HL-60/S4 treated with retinoic acid at 250 ng/mL for 4 days and 3 days (cell line): ENCODE results near the gene ATP13A3.

Experiments
- in situ Hi-C: fragments of 300-500 bp; cut with MboI; formaldehyde crosslinking; loops from 2 replicates; pipeline ENCODE4 v1.7.0; 2022; ENCODE audit warnings: low sequenced_read_pairs

The ATP13A3 gene

DNA sequence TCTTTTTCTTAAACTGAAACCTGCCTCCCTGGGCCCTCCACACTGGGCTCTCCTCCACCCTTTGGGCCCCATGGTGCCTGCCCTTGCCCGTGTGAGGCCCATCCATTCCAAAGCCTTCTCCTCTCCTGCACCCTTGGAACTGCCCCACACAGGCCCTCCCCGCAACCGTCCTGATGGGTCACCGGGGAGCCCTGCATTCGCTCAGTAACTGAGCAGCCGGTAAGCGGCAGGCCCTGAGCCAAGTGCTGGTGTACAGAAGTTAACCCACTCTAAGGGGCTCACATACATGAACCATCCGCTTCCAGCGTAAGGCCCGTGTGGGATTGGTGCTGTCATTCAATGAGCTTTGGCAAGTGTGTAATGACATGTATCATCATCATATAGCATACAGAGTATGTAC lies 111.9 kb downstream of the ATP13A3 start:
- in situ Hi-C loops = no loop called here

DNA sequence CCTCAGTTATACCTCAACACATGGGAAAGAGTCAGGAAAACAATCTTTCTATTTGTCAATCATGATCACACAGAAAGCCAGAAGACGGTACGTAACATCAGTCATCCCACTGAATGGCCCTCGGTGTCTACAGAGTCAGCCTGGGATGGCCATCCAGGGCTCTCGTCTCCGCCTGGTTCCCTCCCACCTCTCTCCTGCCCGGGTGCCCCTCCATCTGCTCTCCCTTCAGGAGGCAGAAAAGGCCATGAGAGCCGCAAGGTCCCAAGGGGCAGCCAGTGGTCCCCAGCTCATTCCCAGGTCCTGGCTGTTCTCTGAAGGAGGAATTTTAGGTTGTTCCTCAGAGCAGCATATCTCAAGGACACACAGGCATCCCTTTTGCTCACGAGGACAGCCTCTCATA lies 112.9 kb downstream of the ATP13A3 start:
- in situ Hi-C loops = no loop called here

DNA sequence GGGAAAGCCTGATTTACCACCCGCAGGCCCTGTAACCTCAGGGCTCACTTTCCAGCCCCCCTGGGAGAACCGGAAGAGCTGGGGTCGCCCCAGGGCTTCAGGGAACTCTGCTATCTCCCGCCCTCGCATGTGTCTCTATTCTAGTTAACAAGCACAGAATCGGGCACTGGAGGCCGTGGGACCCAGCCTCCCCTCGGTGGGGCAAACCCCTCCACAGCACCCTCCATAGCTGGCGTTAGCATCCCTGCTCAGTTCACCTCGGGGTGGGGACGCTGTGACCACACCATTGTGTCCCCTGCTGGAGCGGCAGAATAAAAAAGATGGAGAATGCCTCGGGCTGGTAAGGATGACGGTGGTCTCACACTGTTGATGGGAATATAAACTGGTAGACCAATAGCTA lies 113.8 kb downstream of the ATP13A3 start:
- in situ Hi-C loops = no loop called here

DNA sequence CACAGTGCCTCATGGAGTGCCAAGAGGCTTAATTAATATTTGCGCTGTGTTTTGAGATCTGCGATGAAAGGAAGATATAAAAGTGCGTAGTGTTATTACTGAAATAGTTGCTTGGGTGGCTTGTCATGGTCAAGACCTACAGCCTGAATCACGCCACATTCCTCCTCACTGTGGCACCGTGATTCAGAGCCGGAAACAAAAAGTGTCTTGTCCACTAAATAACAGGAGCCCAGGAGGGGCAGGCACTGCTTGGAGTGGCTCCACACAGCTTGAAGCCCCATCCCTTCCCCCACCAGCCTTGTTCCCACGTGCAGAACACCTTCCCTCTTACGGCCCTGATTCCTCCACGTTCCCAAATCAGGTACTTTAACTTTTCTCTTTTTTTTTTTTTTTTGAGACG lies 116.0 kb downstream of the ATP13A3 start:
- in situ Hi-C loops = no loop called here

- in situ Hi-C loops = no loop called here
Observed at GRCh38 chr3:194369522-194370279, 117.1 kb downstream of the ATP13A3 start, which contains the start of gene LRRC15. Gene LRRC15, minus strand, starts transcription at chr3:194369743. Its CDS starts 8,700 bp downstream, at chr3:194361043.

GRCh38 chr3:194368918-194369317 lies 117.9 kb downstream of the ATP13A3 start:
- in situ Hi-C loops = no loop called here

DNA sequence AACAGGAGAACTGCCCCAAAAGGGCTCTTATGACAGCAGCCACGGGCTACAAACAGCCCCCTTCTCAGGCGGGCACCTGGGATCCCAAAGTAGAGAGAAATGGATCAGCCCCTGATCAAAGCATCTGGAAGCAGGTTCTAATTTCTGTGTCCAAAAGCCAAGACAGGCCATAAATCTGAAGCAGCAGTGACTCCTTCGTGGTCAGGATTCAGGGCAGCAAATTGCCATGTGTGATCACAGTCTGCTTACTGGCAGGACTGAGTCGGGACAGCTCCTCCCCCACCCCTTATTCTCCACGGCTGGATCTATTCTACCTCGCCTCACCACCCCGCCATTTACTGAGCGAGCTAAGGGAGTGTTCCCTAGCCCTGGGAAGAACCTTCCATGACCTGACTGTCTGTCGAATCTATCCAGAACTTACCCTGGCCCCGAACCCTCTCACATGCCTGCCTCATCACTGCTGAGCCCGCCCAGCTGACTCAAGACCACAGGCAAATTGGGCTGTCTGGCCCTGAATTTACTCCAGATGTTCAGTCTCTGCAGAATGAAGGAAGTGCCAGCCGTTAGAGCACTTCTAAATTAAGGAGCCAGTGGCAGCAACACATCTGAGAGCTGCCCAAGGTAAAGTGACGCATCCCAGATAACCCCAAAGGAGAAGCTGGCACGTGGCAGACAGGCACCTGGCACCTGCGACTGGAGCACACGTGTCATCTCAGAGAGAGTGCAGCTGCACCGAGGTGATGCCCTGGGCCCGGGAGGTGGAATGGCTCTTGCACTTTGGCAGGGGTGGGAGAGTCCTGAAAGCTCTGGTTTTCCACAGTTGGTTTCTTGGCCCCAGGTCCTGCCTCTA lies 118.6 kb downstream of the ATP13A3 start:
- in situ Hi-C loops = no loop called here

GRCh38 chr3:194365978-194366490 lies 120.8 kb downstream of the ATP13A3 start:
- in situ Hi-C loops = no loop called here

- in situ Hi-C loops = no loop called here
Observed at GRCh38 chr3:194365526-194365925, 121.3 kb downstream of the ATP13A3 start.

DNA sequence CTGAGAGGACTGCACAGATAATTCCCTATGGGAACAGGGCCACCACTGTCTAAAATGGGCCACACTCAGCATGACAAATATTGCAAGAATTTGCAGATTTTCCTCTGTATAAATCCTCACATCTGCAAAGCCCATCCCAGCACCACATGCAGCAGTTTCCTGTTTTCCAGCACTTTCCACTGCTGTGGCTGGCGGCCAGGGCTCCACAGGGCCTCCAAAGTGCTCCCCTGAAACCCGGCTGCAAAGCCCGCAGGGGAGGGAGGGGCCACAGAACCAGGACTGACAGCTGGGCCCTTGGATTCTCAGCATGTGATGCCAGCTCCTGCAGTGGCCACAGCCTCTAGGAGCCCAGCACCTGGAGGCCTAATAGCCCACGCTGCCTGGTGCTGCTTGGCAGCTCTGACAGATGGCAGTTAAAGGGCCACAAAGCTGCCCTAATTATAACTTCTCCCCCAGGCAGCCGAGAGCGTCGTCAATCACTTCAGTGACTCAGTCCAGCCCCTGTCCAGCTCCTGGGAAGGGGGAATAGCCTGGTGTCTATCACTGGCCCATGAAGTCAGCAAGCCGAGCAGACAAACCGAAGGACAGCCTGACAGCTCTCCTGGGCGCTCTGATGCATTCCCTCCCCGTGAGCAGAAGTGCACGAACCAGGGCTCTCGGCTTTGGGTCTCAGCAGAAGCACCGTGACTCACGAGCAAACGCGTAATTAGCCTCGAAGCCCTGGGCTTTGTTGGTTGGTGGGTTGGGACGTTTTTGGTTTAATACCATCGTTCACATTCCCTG lies 122.0 kb downstream of the ATP13A3 start:
- in situ Hi-C loops = no loop called here

DNA sequence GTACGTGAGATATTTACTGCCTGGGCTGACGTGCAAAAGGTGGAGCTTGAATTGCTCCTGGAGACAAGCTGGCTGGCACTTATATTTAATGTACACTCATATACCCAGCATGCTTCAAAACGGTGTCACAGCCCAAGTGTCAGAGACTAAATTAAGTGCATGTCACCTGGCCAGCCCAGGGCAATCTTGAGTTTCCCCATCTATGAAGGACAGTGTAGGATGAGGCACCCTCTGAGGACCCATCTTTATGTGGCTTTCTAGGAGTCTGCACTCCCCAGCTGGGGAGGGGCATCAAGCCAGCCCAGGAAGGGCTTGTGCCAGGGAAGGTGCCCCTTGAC lies 122.5 kb downstream of the ATP13A3 start:
- in situ Hi-C loops = no loop called here

- in situ Hi-C loops = no loop called here
Observed at GRCh38 chr3:194360568-194360967, 126.2 kb downstream of the ATP13A3 start.

DNA sequence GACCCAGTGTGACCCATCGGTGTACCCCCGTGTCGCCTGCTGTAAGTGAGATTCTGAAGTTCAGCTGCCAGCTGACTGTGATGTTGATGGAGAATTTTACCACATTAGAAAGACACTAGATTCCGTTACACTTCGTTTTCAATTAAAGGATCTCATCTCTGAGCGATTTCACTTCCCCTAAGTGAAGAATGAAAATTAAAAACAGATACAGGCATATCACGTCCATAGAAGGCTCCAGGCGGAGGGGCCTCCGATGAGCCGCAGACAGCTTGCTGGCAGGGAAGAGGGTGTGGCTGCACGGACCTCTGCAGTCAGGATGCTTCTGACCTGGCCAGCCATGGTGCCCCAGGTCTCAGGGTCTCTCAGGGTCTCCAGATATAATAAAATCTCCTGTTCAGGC lies 129.1 kb downstream of the ATP13A3 start:
- in situ Hi-C loops = no loop called here

GRCh38 chr3:194355379-194355778 lies 131.4 kb downstream of the ATP13A3 start:
- in situ Hi-C loops = no loop called here

- in situ Hi-C loops = no loop called here
Observed at GRCh38 chr3:194354315-194354714, 132.5 kb downstream of the ATP13A3 start.
